GM11168 (cell line): Measurements from ENCODE around the gene CCM2.

ENCODE experiments used
- in situ Hi-C: fragments of 300-500 bp; cut with MboI; formaldehyde crosslinking; loops from one replicate; pipeline ENCODE4 v1.12.0; 2022; ENCODE audit warnings: low sequenced_read_pairs; ENCODE audit not compliant: unreplicated experiment

Gene CCM2

DNA sequence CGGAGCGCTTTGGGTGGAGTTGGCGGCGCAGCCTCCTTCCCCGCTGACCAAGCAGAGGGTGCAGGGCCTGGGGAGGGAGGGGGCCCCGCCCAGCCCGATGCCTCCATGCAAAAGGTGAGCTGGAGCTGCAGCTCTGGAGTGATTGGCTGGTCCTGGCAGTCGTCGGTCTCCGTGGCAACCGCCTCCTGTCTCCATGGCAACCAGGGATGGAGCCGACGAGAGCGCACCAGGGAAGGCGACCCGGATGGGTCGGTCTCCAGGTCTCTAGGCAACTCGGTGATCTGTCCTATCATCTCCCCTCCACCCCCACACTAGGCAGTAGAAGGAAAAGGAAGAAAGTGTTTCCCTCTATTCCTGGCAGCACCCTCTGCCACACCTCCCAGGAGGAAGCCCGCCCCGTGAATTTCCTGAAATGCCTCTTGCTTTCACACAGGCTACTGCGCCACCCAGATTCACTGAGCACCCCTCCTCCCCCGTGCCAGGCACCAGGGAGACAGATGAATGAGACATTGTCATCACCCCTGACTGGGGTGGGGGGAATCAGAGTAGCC, 89.4 kb downstream of the CCM2 start:
- in situ Hi-C loops: no loop called here

DNA sequence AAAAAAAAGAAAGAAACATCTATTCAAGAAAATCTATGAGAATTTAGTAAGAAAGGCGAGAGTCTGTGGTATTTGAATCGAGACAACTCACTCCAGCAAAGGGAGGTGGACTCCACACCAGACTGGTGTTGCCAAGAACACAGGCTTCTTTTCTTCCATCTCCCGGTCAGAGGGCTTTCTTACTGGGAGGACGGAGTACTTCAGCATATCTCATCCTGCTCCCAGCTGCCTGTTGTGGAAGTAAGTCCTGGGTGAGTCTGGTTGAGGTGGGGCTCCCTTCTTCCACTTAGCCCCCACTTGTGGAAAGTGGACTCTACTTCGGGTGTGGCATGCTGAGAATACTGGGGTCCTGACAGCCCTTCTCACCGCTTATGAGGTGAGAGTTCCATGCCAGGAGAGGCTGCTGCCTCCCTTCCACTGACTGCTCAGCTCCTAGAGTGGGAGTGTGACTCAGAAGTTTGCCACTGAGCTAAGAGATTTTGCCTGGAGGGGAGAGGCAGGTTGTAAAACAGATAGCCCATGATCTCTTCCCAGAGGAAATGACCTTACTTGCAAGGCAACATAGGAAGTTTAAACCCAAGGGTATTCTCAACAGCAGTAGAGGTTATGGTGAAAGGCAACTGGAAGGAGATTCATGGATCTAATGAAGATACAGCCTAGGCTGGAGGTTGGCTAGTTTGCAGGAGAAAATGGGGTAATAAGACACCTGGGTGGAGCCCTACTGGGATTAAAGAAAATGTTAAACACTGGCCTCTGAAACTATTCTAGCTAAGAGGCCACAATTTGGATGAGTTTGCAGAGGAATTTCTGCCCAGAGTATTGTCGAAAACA, 92.3 kb downstream of the CCM2 start:
- in situ Hi-C loops: no loop called here

DNA sequence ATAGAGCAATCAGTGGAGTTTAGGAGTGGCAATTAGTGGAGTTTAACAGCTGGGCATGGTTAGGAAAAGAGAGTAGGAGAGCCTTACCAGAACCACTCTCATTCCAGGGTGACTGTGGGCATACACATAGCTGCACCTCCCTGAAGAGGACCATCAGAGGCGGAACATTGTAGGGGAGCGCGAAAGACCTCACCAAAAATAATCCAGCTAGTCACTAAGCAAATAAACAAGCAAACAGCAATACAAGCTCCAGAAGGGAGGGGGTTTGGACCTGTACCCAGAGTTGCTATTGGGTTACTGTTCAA, 92.9 kb downstream of the CCM2 start:
- in situ Hi-C loops: no loop called here

DNA sequence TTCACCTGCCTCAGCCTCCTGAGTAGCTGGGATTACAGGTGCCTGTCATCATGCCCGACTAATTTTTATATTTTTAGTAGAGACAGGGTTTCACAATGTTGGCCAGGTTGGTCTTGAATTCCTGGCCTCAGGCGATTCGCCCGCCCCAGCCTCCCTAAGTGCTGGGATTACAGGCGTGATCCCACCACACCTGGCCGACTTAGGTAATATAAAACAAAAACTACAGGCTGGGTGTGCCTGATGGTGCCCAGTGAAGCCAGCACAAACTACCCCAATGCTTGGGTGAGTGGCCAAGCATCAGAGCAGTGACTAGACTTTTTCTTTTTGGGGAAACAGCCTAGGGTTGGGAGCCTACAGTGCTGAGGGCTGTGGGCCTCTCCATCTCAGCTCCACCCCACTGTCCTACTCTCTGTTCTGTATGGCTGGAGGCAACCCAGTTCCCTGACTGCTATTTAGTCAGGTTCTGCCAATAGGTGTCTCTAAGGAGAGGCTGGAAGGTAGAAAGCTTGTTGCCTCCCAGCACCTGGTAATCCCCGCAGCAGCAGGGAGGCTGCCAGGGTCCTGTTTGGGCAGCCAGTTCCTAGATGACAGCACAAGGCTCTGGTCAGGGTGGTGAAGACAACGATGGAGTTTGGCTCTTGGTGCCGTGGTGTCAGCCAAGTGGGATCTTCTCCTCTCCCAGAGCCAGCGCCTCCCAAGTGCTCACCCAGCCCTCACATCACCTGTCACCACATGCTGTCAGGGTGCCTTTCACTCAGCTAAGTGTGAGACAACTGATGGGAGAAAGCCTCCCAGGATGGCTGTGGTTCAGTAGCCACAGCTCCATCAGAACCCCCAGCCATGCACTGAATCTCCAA, 99.2 kb downstream of the CCM2 start:
- in situ Hi-C loops: no loop called here

DNA sequence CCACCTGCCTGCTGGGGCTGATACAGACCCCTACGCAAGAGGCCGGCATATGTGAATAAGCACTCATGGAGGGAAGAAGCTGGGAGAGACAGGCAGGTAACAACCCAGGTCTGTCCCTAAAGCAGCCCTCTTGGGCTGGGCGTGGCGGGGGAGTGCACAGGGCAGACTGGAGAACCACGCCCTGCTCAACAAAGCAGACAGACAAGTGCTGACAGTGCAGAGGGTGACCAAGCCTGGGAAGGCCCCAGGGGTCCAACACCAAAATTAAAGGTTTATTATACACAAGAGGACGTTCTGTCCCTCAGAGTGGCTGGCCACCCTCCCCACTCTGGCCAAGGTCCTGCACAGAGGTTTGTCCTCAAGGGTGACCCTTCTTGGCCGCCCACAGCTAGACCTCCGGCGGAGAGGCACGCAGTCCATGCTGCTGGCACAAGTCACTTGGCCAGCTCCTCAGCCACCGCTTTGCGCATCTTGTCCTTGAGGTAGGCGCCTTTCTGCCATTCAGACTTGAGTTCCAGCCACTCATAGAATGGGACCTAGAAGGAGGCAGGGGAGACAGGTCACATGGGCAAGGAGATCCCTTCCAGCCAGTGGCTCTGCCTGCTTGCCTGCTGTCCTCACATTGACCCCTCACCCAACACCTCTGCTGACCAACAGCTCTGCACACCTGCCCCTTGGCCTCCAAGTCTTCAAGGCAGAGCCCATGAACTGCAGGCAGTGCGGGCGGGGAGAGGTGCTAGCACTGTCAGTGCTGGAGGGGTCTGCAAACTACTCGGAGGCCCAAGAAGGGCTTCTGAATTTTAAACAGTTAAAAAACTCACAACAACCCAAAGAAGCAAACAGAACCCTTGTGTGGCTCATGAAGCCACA, 100.1 kb downstream of the CCM2 start:
- in situ Hi-C loops: no loop called here

DNA sequence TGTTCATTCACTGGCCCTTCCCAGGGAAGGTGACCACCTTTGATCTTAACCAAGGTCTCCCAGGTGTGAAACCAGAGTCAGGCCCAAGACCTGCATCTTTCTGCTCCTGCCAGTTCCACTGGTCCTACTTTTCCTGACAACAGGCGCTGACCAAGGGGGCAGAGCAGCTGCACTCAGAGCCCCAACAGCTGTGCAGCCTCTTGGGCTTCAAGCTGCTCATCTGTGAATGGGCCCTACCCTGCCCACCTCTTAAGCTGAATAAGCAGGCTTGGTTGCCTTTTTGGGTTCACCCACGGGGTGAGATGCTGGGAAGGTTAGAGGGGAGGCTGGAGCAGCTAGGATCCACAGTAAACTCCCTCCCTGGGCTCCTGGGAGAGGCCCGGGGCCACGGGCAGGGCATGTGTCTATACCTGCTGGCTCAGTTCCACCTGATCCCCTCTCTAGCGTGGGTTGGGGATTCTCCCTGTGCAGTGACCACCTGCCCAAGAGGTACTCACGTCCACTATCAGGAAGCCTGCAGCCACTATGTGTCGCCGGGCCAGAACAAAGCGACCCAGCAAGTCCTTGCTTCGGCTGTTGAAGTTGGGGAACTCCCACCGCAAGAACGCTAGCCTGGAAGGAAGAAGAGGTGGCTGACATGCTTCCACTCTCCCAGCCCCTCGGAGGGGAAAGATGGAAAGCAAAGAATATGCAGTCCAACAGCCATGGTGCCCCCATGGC, 100.9 kb downstream of the CCM2 start:
- in situ Hi-C loops: no loop called here

DNA sequence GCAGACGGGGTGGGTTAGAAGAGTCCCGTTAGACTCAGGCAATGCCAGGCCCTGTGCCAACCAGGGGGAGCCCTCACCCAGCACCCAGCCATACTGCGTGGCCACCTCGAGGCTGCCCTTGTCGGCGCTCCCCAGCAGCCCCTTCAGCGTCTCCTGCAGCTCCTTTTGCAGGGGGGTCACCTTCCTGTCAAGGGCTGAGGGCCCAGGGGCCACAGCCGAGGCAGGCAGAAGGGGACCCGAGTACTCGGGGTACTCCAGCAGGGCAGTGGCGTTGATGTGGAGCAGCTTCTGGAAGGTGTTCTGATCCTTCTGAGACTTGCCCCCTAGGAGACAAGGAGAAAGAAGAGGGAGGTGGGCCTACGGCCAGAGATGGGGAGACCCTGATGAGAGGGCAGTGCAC, 101.7 kb downstream of the CCM2 start:
- in situ Hi-C loops: no loop called here

DNA sequence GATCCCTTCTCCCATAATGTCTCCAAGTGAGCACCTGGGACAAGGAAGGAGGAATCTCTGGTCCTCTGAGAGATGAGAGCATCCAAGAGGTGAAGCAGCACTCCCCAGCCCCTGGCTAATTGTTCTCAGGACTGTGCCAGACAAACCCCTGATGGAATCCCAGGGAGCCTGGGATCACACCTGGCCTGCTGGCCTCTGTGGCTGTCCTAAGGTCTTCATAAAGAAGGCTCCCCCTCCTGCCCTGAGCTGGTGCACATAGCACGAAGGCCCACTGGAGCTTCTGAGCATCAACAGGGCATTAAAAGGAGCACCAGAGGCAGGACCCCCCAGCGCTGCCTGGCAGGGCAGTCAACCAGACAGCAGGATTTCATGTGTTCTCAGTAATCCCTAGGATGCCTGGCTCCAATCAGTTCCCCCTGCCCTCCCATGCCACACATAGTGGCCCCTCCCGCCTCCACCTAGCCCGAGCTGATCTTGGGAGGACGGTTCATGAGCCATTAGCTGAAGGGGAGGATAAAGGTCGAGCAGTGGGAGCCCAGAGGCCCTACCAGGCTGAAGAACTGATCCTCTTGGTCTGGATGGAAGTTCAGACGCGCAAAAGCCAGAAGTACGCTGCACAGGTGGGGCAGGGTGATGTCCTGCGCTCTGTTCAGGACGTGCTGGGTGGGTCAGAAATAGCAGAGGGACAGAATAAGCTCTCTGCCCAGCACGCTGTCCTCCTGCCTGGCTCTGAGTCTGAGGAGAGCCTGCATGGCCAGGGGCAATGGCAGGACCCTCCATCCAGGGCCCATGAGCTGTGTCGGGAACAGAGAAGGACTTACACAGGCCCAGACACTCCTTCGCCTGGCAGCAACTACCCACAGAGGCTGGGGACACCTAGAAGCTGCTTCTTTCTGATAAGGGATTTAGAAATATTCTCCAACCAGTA, 103.0 kb downstream of the CCM2 start:
- in situ Hi-C loops: no loop called here

DNA sequence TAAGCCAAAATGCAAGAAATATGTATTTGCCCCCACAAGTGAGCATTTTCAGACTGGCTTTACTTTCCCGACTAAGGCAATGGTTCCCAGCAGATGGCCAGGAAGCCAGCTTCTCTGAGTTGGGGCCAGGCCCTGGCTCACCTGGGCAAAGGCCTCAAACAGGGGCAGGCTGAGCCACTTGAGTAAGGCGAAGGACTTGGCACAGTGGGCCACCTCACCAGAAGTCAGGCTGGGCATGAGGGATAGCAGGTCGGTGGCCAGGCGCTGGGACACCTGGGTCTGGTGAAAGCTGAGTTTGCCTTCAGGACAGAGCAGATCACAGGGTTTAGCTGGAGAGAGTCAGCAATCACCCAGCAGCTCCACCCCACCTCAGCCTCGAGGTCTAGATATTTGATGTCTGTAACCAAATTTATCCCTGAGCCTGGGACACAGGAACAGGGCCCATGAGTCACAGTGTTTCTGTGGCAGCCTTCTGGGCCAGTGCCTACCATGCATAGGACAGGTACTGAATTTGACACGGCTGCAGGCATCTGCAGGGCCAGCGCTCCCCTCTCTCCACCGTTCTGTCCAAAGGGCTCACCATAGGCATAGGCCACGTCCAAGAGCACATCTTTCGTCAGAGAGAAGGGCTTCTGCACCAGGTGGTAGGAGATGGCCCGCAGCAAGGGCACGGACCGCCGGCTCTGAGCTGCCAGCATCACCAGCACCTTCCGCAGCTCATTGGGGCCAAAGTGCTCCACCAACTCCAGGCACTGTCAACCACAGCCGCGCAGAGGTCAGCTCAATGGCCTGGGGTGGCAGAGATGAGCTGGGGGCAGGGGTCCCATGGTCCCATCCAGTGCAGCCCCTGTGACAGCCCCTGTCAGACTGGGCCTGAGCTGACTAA, 104.2 kb downstream of the CCM2 start:
- in situ Hi-C loops: no loop called here

DNA sequence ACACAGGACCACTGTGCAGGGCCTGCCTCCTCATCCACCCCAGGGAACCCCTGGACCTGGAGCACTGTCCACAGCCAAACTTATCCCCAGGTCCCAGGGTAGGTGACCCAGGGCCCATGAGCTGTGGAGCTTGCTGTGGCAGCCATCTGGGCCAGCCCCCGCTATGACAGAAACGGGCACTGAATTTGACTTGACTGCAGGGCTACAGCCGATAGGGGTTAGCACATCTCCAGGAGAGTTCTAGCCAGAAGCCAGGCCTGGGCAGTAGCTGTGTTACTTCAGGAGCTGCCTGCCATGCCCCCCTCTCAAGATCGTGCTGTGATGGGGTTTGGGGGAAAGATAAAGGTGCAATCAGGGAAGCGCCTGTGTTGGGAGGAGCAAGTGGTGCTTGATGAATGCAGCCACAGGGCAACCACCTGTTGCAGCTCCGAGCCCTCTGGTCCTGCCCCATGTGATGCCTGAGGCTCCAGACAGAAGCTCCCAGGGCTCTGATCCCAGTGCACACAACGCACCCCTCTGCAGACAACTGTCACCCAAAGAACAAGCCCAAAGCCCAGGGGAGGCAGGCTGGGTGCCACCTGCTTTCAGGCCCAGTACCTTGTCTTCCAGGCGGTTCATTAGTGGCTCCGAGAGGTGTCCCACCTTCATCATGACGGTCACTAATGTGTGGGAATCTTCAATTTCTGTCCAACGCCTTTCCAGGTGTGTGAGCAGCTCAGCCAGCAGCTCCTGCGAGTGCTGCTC, 105.0 kb downstream of the CCM2 start:
- in situ Hi-C loops: no loop called here

DNA sequence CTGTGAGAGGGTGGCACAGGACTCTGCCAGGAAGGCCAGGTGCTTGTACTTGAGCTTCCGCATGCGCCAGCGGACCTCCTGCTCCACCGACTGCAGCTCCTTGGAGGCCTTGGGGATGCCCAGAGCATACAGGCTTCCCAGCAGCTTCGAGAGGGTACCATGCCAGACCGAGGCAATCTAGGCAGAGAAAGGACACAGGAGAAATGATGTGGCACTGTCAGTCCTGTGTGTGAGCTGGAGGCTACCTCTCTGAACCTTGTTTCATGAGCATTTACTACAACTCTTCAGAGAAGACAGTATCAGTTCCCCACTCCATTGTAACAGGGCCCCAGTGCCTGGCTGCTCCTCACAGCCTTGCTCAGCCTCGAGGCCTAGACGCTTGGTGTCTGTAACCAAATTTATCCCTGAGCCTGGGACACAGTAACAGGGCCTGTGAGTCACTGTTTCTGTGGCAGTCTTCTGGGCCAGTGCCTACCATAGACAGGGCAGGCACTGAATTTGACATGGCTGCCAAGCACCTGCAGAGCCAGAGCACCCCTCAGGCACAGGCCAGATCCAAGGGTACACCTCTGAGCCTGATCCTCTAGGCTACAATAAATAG, 105.7 kb downstream of the CCM2 start:
- in situ Hi-C loops: no loop called here

DNA sequence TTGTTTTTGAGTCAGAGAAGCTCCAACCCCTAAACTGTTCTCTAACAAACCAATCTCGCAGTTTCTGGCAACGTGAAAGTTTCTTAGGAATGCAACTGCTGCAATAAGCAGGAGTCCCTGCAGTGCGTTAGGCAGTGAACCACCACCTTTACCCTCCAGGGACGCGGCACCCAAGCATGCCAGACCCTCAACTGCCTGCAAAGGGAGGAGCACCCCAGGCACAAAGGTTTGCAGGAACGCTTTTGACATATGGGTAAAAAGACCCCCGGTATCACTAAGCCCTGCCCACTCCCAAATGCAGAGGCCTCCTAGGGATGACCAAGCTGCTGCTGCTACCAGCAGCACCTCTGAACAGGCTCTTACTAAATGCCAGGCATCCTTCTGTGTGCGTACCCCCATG, 106.8 kb downstream of the CCM2 start:
- in situ Hi-C loops: no loop called here

DNA sequence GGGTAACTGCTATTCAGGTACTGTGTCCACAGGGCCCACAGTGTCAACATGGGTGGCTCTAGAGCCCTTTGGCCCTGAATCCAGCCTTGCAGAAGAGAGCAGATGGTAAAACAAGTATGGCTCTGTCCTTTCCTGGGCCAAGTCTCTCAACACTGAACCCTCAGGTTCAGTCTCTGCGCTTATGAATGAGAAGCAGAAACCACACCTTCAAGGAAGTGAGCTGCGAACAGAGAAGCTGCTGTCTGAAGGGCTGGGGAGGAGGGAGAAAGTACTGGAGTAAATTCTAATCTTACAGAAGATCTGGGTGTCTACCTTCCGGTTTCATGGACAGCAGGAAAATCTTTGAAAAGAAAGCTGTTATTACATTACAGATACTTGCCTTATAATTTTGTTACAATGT, 107.4 kb downstream of the CCM2 start:
- in situ Hi-C loops: no loop called here

DNA sequence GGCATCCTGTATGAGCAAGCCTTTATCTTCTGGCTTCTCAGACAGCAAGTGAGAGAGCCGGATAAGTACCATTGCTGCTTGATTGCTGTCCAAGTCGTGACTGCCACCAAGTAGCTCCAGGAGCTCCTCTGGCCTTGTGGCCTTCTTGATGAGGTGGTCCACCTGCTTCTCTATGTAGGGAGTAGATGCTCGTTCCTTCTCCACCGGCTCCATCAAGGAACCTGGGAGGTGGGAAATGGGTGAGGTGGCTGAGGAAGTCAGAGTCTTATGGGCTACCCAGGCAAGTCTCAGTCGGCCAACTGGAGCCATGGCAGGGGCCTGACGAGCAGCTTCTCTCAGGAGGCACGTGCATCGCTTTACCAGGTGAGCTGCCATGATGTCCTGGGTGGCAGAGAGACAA, 108.9 kb downstream of the CCM2 start:
- in situ Hi-C loops: no loop called here

DNA sequence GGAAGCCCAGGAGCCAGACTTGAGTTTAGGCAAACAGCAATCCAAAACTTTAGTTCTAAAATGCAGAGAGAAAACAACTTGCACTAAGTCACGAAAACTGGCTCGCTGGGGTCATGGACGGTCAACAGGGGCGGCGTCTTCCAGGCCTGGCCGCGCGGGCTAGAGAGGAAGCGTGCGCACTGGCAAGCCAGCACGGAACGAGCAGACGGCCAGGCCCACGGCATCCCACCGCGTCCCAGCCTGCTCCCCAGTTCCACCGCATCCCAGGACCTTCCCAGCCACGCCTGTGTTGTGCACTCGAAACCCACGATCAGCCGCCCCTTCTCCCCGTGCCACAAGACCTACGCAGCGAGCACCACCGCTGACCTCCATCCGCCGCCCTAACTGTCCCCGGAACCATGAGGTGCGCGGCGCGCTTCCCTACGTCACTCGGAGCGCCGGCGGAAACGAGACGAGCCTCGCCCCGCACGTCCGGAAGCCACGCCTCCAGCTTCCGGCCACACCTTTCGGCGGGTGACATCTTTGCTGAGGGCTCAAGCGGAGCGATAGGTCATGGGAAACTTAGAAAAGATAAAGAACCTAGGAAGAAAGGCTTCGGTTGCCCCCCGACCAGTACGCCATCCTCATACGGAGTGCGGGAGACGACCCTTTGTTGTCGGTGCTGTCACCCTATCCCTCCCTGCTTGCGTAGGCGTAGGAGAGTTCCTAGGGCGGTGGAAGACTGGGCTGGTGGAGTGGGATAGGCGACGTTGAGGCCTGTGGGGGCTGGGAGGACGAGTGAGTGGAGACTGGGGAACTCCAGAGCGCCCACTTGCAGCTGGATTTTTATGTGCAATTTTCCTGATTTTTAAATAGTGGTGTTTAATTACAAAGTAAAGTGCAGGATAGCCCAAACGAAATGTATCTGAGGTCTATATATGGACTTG, 111.6 kb downstream of the CCM2 start, which contains the start of gene TBRG4:
Gene TBRG4, minus strand, starts transcription at position 400 of the 926 bp plus-strand sequence. CDS start 2,460 bp downstream, outside the sequence.
- in situ Hi-C loops: no loop called here

DNA sequence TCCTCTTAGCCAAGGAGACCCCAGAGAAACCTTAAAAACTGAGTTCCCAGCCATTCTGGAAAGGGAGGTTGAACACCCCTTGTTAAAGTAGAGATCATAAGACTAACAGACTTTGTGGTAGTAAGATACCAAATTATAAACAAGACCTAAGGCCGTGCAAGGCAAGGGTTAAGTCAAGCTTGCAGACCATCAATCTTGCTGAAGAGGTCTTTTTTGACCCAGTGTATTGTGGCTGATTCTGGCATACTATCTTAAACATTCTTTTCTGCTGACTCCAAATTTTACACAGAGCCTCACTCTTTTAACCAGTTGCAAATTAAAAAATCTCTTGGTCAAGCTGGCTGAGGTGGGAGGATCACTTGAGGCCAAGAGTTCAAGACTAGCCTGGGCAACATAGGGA, 112.6 kb downstream of the CCM2 start:
- in situ Hi-C loops: no loop called here
